AG10803 (cell line): ENCODE measurements around the gene SEPTIN6.

Experiments
- DNase-seq: peaks from one replicate; pipeline ENCODE4 v3.0.0; 2010; ENCODE audit warnings: low read depth
- H3K4me3 ChIP-seq: 2 replicates; pipeline ENCODE4 v1.5.1; 2011; ENCODE audit warnings: mild to moderate bottlenecking, low read length, control low read depth
- TF ChIP-seq, protein P1 (sequence below): conservative IDR thresholded peaks from 2 replicates; pipeline ENCODE4 v1.5.1; 2011; ENCODE audit warnings: mild to moderate bottlenecking, low read length, control low read depth, inconsistent platforms

Gene SEPTIN6

DNA sequence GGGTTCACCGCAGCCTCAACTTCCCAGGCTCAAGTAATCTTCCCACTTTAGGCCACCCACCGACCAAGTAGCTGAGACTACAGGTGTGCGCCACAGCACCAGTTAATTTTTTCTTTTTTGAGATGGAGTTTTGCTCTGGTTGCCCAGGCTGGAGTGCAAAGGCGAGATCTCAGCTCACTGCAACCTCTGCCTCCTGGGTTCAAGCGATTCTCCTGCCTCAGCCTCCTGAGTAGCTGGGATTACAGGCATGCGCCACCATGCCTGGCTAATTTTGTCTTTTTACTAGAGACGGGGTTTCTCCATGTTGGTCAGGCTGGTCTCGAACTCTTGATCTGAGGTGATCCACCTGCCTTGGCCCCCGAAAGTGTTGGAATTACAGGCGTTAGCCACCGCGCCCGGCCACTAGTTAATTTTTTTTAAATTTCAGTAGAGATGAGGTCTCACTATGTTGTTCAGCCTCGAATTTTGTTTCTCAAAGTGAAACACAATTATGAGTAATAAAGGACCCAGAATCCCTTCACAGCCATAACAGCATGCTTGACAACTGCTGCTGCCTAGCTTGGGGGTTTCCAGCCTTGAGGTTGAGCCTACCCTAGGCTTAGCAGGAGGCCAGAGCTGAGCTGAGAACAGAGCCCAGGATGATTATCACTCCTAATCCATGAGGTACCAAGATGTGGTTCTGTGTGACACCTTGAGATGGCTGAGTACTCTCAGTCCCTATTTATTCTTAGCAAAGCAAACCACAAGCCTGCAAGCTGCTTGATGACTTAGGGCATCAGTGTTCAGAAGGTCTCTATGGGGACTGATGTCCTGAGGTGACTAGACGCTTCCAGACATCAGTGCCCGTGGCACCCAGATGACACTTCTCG, 45.2 kb downstream of the SEPTIN6 start:
- no peak overlapping the region for H3K4me3 ChIP-seq
- TF ChIP-seq, protein P1, sequence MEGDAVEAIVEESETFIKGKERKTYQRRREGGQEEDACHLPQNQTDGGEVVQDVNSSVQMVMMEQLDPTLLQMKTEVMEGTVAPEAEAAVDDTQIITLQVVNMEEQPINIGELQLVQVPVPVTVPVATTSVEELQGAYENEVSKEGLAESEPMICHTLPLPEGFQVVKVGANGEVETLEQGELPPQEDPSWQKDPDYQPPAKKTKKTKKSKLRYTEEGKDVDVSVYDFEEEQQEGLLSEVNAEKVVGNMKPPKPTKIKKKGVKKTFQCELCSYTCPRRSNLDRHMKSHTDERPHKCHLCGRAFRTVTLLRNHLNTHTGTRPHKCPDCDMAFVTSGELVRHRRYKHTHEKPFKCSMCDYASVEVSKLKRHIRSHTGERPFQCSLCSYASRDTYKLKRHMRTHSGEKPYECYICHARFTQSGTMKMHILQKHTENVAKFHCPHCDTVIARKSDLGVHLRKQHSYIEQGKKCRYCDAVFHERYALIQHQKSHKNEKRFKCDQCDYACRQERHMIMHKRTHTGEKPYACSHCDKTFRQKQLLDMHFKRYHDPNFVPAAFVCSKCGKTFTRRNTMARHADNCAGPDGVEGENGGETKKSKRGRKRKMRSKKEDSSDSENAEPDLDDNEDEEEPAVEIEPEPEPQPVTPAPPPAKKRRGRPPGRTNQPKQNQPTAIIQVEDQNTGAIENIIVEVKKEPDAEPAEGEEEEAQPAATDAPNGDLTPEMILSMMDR: no peak
- DNase-seq: no peak

DNA sequence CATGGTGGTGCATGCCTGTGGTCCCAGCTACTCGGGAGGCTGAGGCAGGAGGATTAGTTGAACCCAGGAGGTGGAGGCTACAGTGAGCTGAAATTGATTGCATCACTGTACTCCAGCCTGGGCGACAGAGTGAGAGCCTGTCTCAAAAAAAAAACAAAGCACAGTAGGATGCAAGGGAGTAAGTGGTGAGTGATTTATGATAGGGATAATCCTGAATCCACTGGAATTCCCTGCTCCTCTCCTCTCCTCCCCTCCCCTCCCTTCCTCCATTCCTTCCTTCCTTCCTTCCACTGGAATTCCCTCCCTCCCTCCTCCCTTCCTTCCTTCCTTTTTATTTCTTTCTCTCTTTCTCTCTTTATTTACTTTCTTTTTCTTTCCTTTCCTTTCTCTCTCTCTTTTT, 45.9 kb downstream of the SEPTIN6 start:
- TF ChIP-seq, protein P1: no peak
- DNase-seq: no peak
- no peak overlapping the region for H3K4me3 ChIP-seq

DNA sequence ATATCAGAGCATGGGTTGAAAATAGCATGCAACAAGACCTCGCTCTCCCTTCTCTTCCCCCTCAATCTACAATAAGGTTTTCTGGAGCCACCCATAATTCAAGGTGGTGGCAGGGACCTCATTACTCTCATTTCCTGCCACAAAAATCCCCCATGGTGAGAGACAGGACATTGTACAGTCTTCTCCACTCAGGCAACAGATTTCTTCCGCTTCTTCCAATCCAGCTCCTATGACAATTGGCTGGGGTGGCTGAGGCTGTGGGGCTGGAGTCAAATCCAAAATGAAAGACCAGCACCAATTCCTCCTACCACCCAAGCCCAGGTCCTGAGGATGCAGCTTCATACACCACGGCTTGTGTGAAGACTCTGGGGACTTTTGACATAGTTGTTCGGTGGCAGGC, 46.5 kb downstream of the SEPTIN6 start:
- DNase-seq: no peak
- H3K4me3 ChIP-seq: no peak overlapping the region
- TF ChIP-seq, protein P1: no peak

DNA sequence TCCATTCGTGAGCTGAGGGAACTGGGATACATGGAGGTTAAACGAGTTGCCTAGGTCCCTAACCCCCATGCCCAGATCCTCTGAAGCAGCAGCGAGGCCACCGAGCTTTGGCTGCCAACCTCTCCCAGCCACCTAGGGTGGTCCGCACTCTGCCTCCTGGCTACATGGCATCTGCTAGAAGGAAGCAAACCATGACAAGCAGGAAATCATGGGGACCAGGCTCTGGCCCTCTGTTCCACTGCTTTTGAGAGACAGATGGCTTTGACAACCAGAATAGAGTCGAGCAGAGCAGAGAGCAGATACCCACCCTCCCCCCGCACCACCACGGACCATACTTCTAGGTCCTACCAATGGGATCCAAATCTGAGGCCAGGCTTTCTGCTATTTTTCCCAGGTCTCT, 49.3 kb downstream of the SEPTIN6 start:
- DNase-seq: no peak
- TF ChIP-seq, protein P1: no peak
- no peak overlapping the region for H3K4me3 ChIP-seq
